H9 (cell line): Measurements from ENCODE around the gene MICU1. TPM values are rescaled to one million over a fixed set of nuclear protein-coding genes. Genes with fewer than 3 reads are reported as not detected.

Experiments
- DNase-seq: peaks from one replicate; pipeline ENCODE4 v3.0.0-alpha.2; 2017
- H2AFZ ChIP-seq: one replicate; pipeline ENCODE4 v1.6.1; 2013; ENCODE audit warnings: mild to moderate bottlenecking, low read length, control low read depth, moderate library complexity
- H2AK5ac ChIP-seq: 2 replicates; pipeline ENCODE4 v1.6.1; 2013; ENCODE audit warnings: low read length, control low read depth, mixed read lengths; ENCODE audit not compliant: insufficient read length
- H2BK120ac ChIP-seq: one replicate; pipeline ENCODE4 v1.6.1; 2013; ENCODE audit warnings: low read depth, mild to moderate bottlenecking, low read length, control low read depth, inconsistent platforms; ENCODE audit not compliant: poor library complexity, severe bottlenecking
- H2BK12ac ChIP-seq: 2 replicates; pipeline ENCODE4 v1.6.1; 2013; ENCODE audit warnings: low read length, control low read depth, mixed read lengths, low read depth; ENCODE audit not compliant: insufficient read length
- H2BK15ac ChIP-seq: 2 replicates; pipeline ENCODE4 v1.6.1; 2013; ENCODE audit warnings: low read depth, low read length, control low read depth
- H2BK20ac ChIP-seq: one replicate; pipeline ENCODE4 v1.6.1; 2013; ENCODE audit warnings: low read depth, mild to moderate bottlenecking, low read length, control low read depth, inconsistent platforms; ENCODE audit not compliant: poor library complexity, severe bottlenecking
- H2BK5ac ChIP-seq: 2 replicates; pipeline ENCODE4 v1.6.1; 2013; ENCODE audit warnings: low read length, control low read depth, mixed read lengths; ENCODE audit not compliant: insufficient read length
- H3K14ac ChIP-seq: 2 replicates; pipeline ENCODE4 v1.6.1; 2013; ENCODE audit warnings: low read length, control low read depth; ENCODE audit not compliant: insufficient read depth
- H3K18ac ChIP-seq: 2 replicates; pipeline ENCODE4 v1.6.1; 2013; ENCODE audit warnings: low read depth, mild to moderate bottlenecking, mixed read lengths, low read length, control low read depth; ENCODE audit not compliant: insufficient read length
- H3K23ac ChIP-seq: 2 replicates; pipeline ENCODE4 v1.6.1; 2013; ENCODE audit warnings: low read length, control low read depth, mixed read lengths, low read depth; ENCODE audit not compliant: insufficient read length
- H3K23me2 ChIP-seq: 2 replicates; pipeline ENCODE4 v1.6.1; 2013; ENCODE audit warnings: low read depth, mild to moderate bottlenecking, mixed read lengths, low read length, control low read depth; ENCODE audit not compliant: insufficient read length, poor library complexity, severe bottlenecking
- H3K27ac ChIP-seq: 2 replicates; pipeline ENCODE4 v1.5.1; 2013; ENCODE audit warnings: low read length, control low read depth, mixed read lengths, low read depth; ENCODE audit not compliant: insufficient read length
- H3K27me3 ChIP-seq: 2 replicates; pipeline ENCODE4 v1.6.1; 2013; ENCODE audit warnings: low read length, control low read depth, inconsistent platforms; ENCODE audit not compliant: insufficient read depth
- H3K4ac ChIP-seq: 2 replicates; pipeline ENCODE4 v1.6.1; 2013; ENCODE audit warnings: low read depth, mild to moderate bottlenecking, control low read depth, inconsistent platforms, low read length, moderate library complexity
- H3K4me1 ChIP-seq: 2 replicates; pipeline ENCODE4 v1.6.1; 2013; ENCODE audit warnings: low read length, control low read depth, inconsistent platforms; ENCODE audit not compliant: insufficient read depth
- H3K4me2 ChIP-seq: 2 replicates; pipeline ENCODE4 v1.6.1; 2013; ENCODE audit warnings: low read length, control low read depth, mixed read lengths; ENCODE audit not compliant: insufficient read length, insufficient read depth
- H3K56ac ChIP-seq: 2 replicates; pipeline ENCODE4 v1.6.1; 2013; ENCODE audit warnings: low read depth, mild to moderate bottlenecking, mixed read lengths, low read length, control low read depth; ENCODE audit not compliant: insufficient read length
- H3K79me1 ChIP-seq: 2 replicates; pipeline ENCODE4 v1.6.1; 2013; ENCODE audit warnings: low read depth, mild to moderate bottlenecking, moderate library complexity, low read length, control low read depth, inconsistent platforms; ENCODE audit not compliant: insufficient read depth, poor library complexity, severe bottlenecking
- H3K79me2 ChIP-seq: 2 replicates; pipeline ENCODE4 v1.6.1; 2013; ENCODE audit warnings: low read length, control low read depth, inconsistent platforms; ENCODE audit not compliant: insufficient read depth
- H3K9ac ChIP-seq: 2 replicates; pipeline ENCODE4 v1.6.1; 2013; ENCODE audit warnings: low read length, control low read depth, mixed read lengths; ENCODE audit not compliant: insufficient read length; ENCODE audit errors: extremely low read depth
- H3K9me3 ChIP-seq: one replicate; pipeline ENCODE4 v1.6.1; 2013; ENCODE audit warnings: low read depth, low read length, inconsistent platforms; ENCODE audit not compliant: control insufficient read depth
- H3T11ph ChIP-seq: one replicate; pipeline ENCODE4 v1.6.1; 2013; ENCODE audit warnings: mild to moderate bottlenecking, low read length, control low read depth, inconsistent platforms
- H4K20me1 ChIP-seq: one replicate; pipeline ENCODE4 v1.6.1; 2013; ENCODE audit not compliant: control insufficient read depth, insufficient read length, insufficient read depth
- H4K5ac ChIP-seq: 2 replicates; pipeline ENCODE4 v1.6.1; 2013; ENCODE audit warnings: low read depth, mild to moderate bottlenecking, mixed read lengths, low read length, control low read depth; ENCODE audit not compliant: insufficient read length
- H4K8ac ChIP-seq: replicated peaks from 2 replicates; pipeline ENCODE4 v1.6.1; 2013; ENCODE audit warnings: low read length, control low read depth, mixed read lengths, low read depth; ENCODE audit not compliant: insufficient read length
- H4K91ac ChIP-seq: 2 replicates; pipeline ENCODE4 v1.6.1; 2013; ENCODE audit warnings: low read depth, mild to moderate bottlenecking, moderate library complexity, mixed read lengths, low read length, control low read depth; ENCODE audit not compliant: insufficient read length
- H3K27ac Mint-ChIP-seq, 3 experiments: 2 replicates in 2 of 3; 3 replicates in 1 of 3; pipeline ENCODE4 v1.8.0; 2020 to 2021; ENCODE audit warnings: mixed read lengths in 3 of 3, mild to moderate bottlenecking in 1 of 3, moderate library complexity in 1 of 3
- H3K27me3 Mint-ChIP-seq: 2 replicates; pipeline ENCODE4 v1.8.0; 2021; ENCODE audit warnings: low read depth, mild to moderate bottlenecking, moderate library complexity, mixed read lengths
- H3K36me3 Mint-ChIP-seq, 3 experiments: 2 replicates in 2 of 3; 3 replicates in 1 of 3; pipeline ENCODE4 v1.8.0; 2020 to 2021; ENCODE audit warnings: low read depth in 3 of 3, mixed read lengths in 3 of 3; ENCODE audit not compliant: insufficient read depth in 1 of 3
- H3K4me1 Mint-ChIP-seq, 2 experiments: 2 replicates each; pipeline ENCODE4 v1.8.0; 2020; ENCODE audit warnings: mixed read lengths in 2 of 2
- H3K4me3 Mint-ChIP-seq, 2 experiments: 2 replicates in 1 of 2; 3 replicates in 1 of 2; pipeline ENCODE4 v1.8.0; 2020 to 2021; ENCODE audit warnings: mild to moderate bottlenecking in 2 of 2, mixed read lengths in 2 of 2, moderate library complexity in 1 of 2
- H3K9me3 Mint-ChIP-seq, 2 experiments: 2 replicates in 1 of 2; 3 replicates in 1 of 2; pipeline ENCODE4 v1.8.0; 2020; ENCODE audit warnings: mild to moderate bottlenecking in 2 of 2, mixed read lengths in 2 of 2, moderate library complexity in 1 of 2
- CTCF ChIP-seq: fragments of 200-600 bp; sonication (generic); conservative IDR thresholded peaks from 3 replicates; pipeline ENCODE4 v1.8.0; 2021; ENCODE audit warnings: antibody characterized with exemption, mild to moderate bottlenecking
- WGBS: extraction: QIAGEN DNeasy Blood & Tissue Kit; methylation state at CpG from one replicate; pipeline ENCODE4 v1.1.7; 2013; ENCODE audit warnings: missing lambda C conversion rate, low lambda C conversion rate, mixed read lengths; ENCODE audit not compliant: insufficient read length; ENCODE audit errors: extremely low coverage; 5-methylcytosine and 5-hydroxymethylcytosine counted together
- total RNA-seq: library from RNA; stranded (reverse); gene quantifications from 2 replicates; pipeline ENCODE4 v1.2.1, GENCODE V29; 2021

Gene MICU1
- total RNA-seq, 1 experiment from 2014 or later = 33.2 TPM

- H4K8ac ChIP-seq = no peak overlapping the region
- no peak overlapping the region for H3K56ac ChIP-seq
- no peak overlapping the region for H3K4ac ChIP-seq
- no peaks in the 10 kb centered on the region for H3K27me3 ChIP-seq
- H3K36me3 Mint-ChIP-seq = peaks cover 0 to 6% (median 0%) of the 10 kb centered on the region in 3 experiments; a peak in 3 of 7 replicates
- peaks cover 8% of the 10 kb centered on the region; the same call in 1 of the 2 replicates for H3K4me1 ChIP-seq
- H3K79me1 ChIP-seq = no peaks in the 10 kb centered on the region
- peaks cover 2 to 5% of the 10 kb centered on the region in 2 experiments; a peak in 2 of 5 replicates for H3K9me3 Mint-ChIP-seq
- H2BK20ac ChIP-seq = no peak overlapping the region
- no peak overlapping the region for H2BK120ac ChIP-seq
- WGBS = no CpG with 5 or more reads among the region's 1 CpG
- H3K27ac ChIP-seq = no peak overlapping the region
- H3K23me2 ChIP-seq = no peaks in the 10 kb centered on the region
- no peak overlapping the region for H2AK5ac ChIP-seq
- no peak overlapping the region for H3K4me2 ChIP-seq
- TF ChIP-seq CTCF = no peak
- no peak overlapping the region for H3K23ac ChIP-seq
- no peak overlapping the region for H3T11ph ChIP-seq
- no peak overlapping the region for H3K14ac ChIP-seq
- no peak overlapping the region for H2BK5ac ChIP-seq
- H2BK12ac ChIP-seq = no peak overlapping the region
- H4K20me1 ChIP-seq = no peaks in the 10 kb centered on the region
- no peak overlapping the region for H3K18ac ChIP-seq
- H4K5ac ChIP-seq = no peak overlapping the region
- no peak overlapping the region for H3K4me3 Mint-ChIP-seq
- no peak overlapping the region for H3K27ac Mint-ChIP-seq
- no peak overlapping the region for H4K91ac ChIP-seq
- no peaks in the 10 kb centered on the region for H3K9me3 ChIP-seq
- H2AFZ ChIP-seq = no peak overlapping the region
- no peaks in the 10 kb centered on the region for H3K27me3 Mint-ChIP-seq
- no peak overlapping the region for H3K9ac ChIP-seq
- DNase-seq = no peak
- no peak overlapping the region for H2BK15ac ChIP-seq
- no peaks in the 10 kb centered on the region for H3K79me2 ChIP-seq
- H3K4me1 Mint-ChIP-seq = peaks cover 16 to 18% of the 10 kb centered on the region in 2 experiments
Measured at GRCh38 chr10:72597897-72598296, 28.0 kb downstream of the MICU1 start.
